ENCODE results near the gene TTC9B. TPM values are rescaled to one million over a fixed set of nuclear protein-coding genes. Genes with fewer than 3 reads are reported as not detected.

TTC9B gene
- total RNA-seq, 1 donor from 2014 or later: not detected

DNA sequence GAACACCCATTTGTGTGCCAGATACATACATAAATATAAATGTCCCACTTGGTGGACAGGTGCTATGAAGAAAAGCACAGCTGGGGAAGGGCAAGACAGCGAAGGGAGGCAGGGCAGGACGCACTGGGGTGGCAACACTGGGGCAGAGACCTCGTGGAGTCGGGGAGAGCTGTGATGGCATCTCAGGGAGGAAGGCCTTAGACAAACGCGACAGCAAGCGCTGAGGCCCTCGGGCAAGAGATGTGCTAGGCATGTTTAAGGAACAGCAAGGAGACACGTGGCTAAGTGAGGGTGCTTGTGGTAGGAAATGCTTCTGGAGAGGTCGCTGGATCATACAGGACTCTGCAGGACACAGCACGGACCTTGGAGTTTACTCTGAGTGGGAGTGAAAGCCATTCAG lies 31.6 kb upstream of the TTC9B start:
- Histone ChIP-seq H3K4me1 (ENCODE audit: control insufficient read depth in 3 of 3, insufficient read depth in 3 of 3, low read length in 3 of 3) (peaks cover 22 to 58% (median 52%) of the 10 kb centered on the region in 3 donors), H3K9me3 (ENCODE audit: control insufficient read depth in 3 of 3, low read length in 3 of 3) (no peaks in the 10 kb centered on the region), H3K27ac (ENCODE audit: low read depth, low read length) (no peak overlapping the region), H3K36me3 (ENCODE audit: control insufficient read depth in 3 of 3, insufficient read depth in 3 of 3, low read length in 3 of 3) (peaks cover 20 to 32% (median 23%) of the 10 kb centered on the region in 3 donors), H3K4me3 (ENCODE audit: low read length in 3 of 3) (no peak overlapping the region), H3K9ac (ENCODE audit: low read depth in 1 of 3, low read length in 3 of 3) (peak overlapping the region in 1 of 3 donors; percentile 11), H3K27me3 (ENCODE audit: control insufficient read depth in 3 of 3, insufficient read depth in 3 of 3, low read length in 3 of 3) (no peaks in the 10 kb centered on the region)

DNA sequence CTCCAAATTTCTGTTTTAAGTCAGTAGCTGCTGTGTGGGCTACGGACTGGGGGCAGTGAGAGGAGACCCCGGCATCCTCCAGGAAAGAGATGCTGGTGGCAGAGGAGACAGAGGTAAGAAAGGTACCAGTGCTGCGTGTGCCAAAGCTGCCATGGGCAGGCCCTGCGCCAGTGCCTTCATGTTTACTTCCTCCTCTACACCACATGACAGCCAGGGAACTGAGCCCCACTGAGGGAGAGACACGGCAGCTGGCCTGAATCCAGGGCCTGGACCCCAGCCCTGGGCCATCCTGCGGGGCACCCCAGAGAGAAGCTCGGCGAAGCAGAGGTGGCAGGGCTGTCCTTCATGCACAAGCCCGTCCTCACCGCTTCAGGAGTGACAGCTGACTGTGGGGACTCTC lies 31.0 kb upstream of the TTC9B start:
- H3K27ac ChIP-seq (ENCODE audit: low read depth, low read length): no peak overlapping the region
- H3K9me3 ChIP-seq (ENCODE audit: control insufficient read depth in 3 of 3, low read length in 3 of 3): no peaks in the 10 kb centered on the region
- H3K36me3 ChIP-seq (ENCODE audit: control insufficient read depth in 3 of 3, insufficient read depth in 3 of 3, low read length in 3 of 3): peaks cover 17 to 29% (median 20%) of the 10 kb centered on the region in 3 donors
- peaks cover 22 to 61% (median 56%) of the 10 kb centered on the region in 3 donors for H3K4me1 ChIP-seq (ENCODE audit: control insufficient read depth in 3 of 3, insufficient read depth in 3 of 3, low read length in 3 of 3)
- peak overlapping the region in 1 of 3 donors; percentile 6 for H3K4me3 ChIP-seq (ENCODE audit: low read length in 3 of 3)
- no peaks in the 10 kb centered on the region for H3K27me3 ChIP-seq (ENCODE audit: control insufficient read depth in 3 of 3, insufficient read depth in 3 of 3, low read length in 3 of 3)
- H3K9ac ChIP-seq (ENCODE audit: low read depth in 1 of 3, low read length in 3 of 3): peak overlapping the region in 1 of 3 donors; percentile 25

DNA sequence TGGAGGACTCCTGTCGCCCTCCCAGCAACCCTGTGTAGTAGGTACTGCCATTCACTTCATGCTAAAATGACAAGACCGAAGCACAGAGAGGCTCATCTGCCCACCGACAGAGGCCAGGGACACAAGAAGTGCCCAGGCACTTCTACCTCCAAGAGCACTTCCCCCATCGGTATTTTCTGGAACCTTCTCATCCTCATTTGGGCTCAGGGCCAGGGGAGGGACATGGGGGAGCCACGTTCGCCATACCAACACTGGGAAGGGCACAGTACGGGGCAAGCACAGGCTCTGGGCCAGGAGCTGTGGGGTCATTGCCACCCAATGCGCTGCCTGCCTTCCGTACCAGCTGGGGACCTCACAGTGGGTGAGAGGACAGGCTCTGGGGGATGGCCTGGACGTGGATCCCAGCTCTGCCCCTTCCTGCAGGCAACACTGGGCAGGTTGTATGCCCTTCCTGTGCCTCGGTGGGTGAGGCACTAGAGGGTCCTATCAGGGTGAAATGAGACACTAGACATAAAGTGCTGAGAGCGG lies 29.6 kb upstream of the TTC9B start:
- Histone ChIP-seq H3K4me3 (ENCODE audit: low read length in 3 of 3) (no peak overlapping the region), H3K9ac (ENCODE audit: low read depth in 1 of 3, low read length in 3 of 3) (peak overlapping the region in 1 of 3 donors; percentile 25), H3K9me3 (ENCODE audit: control insufficient read depth in 3 of 3, low read length in 3 of 3) (no peaks in the 10 kb centered on the region), H3K27me3 (ENCODE audit: control insufficient read depth in 3 of 3, insufficient read depth in 3 of 3, low read length in 3 of 3) (no peaks in the 10 kb centered on the region), H3K36me3 (ENCODE audit: control insufficient read depth in 3 of 3, insufficient read depth in 3 of 3, low read length in 3 of 3) (peaks cover 12 to 22% (median 12%) of the 10 kb centered on the region in 3 donors), H3K27ac (ENCODE audit: low read depth, low read length) (no peak overlapping the region), H3K4me1 (ENCODE audit: control insufficient read depth in 3 of 3, insufficient read depth in 3 of 3, low read length in 3 of 3) (peaks cover 20 to 58% (median 49%) of the 10 kb centered on the region in 3 donors)

DNA sequence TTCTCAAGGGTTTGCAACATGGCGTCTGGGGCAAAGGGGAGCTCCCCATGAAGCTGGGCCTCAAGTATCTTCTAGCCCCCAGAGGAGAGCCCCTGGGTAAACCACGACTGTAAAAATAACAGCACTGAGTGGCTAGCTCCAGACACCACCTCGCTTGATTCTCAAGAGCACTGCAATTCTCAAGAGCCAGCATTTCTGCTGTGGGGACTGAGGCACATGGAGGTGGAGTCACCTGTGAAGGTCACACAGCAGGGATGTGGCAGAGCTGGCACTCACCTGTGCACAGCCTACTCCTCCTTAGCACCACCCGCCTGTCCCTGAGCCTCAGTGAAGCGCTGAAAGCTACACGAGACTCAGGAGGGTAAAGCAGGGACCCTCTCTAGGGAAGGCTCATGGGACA lies 29.0 kb upstream of the TTC9B start:
- Histone ChIP-seq H3K27ac (ENCODE audit: low read depth, low read length) (no peak overlapping the region), H3K27me3 (ENCODE audit: control insufficient read depth in 3 of 3, insufficient read depth in 3 of 3, low read length in 3 of 3) (no peaks in the 10 kb centered on the region), H3K9me3 (ENCODE audit: control insufficient read depth in 3 of 3, low read length in 3 of 3) (no peaks in the 10 kb centered on the region), H3K9ac (ENCODE audit: low read depth in 1 of 3, low read length in 3 of 3) (no peak overlapping the region), H3K4me1 (ENCODE audit: control insufficient read depth in 3 of 3, insufficient read depth in 3 of 3, low read length in 3 of 3) (peaks cover 20 to 56% (median 49%) of the 10 kb centered on the region in 3 donors), H3K36me3 (ENCODE audit: control insufficient read depth in 3 of 3, insufficient read depth in 3 of 3, low read length in 3 of 3) (peaks cover 15 to 23% (median 15%) of the 10 kb centered on the region in 3 donors), H3K4me3 (ENCODE audit: low read length in 3 of 3) (no peak overlapping the region)

DNA sequence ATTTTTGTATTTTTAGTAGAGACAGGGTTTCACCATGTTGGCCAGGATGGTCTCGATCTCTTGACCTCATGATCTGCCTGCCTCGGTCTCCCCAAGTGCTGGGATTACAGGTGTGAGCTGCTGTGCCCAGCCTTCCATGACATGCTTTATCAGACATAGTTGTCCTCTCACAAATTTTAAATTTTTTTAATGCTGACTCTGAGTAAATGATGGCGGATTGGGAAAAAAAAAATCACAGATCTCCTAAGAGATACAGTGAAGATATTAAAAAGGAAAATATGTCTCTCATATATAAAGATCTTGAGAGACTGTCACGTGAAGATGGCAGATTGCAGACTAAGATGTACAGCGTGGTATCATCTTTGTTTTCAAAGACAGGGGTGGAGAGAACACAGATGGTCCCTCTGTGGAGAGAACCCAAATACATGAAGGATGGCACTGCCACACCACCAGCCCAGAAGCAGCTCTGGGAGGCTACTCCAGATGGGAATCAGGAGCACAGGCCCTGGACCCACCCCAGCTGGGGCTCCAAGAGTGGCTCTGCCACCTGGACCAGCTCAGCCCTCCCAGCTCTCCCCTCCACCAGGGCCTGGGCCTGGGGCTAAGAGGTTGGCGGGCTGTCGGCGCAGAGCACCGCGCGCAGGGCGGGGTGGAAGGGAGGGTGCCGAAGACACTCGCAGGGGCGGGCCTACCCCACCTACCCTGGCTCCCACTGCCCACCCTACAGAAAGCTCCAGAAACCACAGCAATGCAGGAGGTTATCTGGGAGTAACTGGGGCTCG lies 28.3 kb upstream of the TTC9B start:
- Histone ChIP-seq H3K4me1 (ENCODE audit: control insufficient read depth in 3 of 3, insufficient read depth in 3 of 3, low read length in 3 of 3) (peaks cover 27 to 55% (median 49%) of the 10 kb centered on the region in 3 donors), H3K36me3 (ENCODE audit: control insufficient read depth in 3 of 3, insufficient read depth in 3 of 3, low read length in 3 of 3) (peaks cover 16 to 22% (median 18%) of the 10 kb centered on the region in 3 donors), H3K27ac (ENCODE audit: low read depth, low read length) (no peak overlapping the region), H3K9ac (ENCODE audit: low read depth in 1 of 3, low read length in 3 of 3) (no peak overlapping the region), H3K9me3 (ENCODE audit: control insufficient read depth in 3 of 3, low read length in 3 of 3) (no peaks in the 10 kb centered on the region), H3K27me3 (ENCODE audit: control insufficient read depth in 3 of 3, insufficient read depth in 3 of 3, low read length in 3 of 3) (no peaks in the 10 kb centered on the region), H3K4me3 (ENCODE audit: low read length in 3 of 3) (no peak overlapping the region)

DNA sequence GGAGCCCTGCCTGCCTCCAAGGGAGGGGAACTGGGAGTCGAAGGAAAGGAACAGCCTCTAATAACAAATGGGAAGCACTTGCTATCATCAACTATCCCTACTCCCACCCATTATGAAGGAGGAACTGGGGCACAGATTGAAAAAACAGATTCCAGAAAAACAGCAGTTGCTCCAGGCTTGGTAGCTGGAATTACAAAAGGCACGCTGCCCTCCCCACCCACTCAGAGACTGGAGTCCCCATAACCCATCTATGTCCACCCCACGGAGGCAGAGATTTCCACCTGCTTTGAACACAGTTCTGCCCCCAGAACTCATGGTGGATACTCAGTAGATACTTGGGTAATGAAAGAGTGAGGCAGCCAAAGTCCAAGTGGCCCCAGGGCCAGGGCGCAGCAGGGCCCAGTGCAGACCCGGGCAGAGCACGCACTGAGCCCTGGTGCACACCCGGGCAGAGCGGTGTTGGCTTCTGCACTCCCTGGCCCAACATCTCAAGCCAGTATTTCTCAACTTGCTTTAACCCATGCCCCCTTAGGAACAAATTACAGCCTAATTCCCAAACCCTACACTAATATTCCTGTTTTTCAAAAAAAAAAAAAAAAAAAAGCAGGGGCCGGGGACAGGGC lies 27.4 kb upstream of the TTC9B start:
- peaks cover 27 to 55% (median 51%) of the 10 kb centered on the region in 3 donors for H3K4me1 ChIP-seq (ENCODE audit: control insufficient read depth in 3 of 3, insufficient read depth in 3 of 3, low read length in 3 of 3)
- peaks cover 16 to 25% (median 23%) of the 10 kb centered on the region in 3 donors for H3K36me3 ChIP-seq (ENCODE audit: control insufficient read depth in 3 of 3, insufficient read depth in 3 of 3, low read length in 3 of 3)
- H3K27me3 ChIP-seq (ENCODE audit: control insufficient read depth in 3 of 3, insufficient read depth in 3 of 3, low read length in 3 of 3): no peaks in the 10 kb centered on the region
- H3K9ac ChIP-seq (ENCODE audit: low read depth in 1 of 3, low read length in 3 of 3): peak overlapping the region in 1 of 3 donors; percentile 25
- H3K9me3 ChIP-seq (ENCODE audit: control insufficient read depth in 3 of 3, low read length in 3 of 3): no peaks in the 10 kb centered on the region
- H3K4me3 ChIP-seq (ENCODE audit: low read length in 3 of 3): no peak overlapping the region
- no peak overlapping the region for H3K27ac ChIP-seq (ENCODE audit: low read depth, low read length)

DNA sequence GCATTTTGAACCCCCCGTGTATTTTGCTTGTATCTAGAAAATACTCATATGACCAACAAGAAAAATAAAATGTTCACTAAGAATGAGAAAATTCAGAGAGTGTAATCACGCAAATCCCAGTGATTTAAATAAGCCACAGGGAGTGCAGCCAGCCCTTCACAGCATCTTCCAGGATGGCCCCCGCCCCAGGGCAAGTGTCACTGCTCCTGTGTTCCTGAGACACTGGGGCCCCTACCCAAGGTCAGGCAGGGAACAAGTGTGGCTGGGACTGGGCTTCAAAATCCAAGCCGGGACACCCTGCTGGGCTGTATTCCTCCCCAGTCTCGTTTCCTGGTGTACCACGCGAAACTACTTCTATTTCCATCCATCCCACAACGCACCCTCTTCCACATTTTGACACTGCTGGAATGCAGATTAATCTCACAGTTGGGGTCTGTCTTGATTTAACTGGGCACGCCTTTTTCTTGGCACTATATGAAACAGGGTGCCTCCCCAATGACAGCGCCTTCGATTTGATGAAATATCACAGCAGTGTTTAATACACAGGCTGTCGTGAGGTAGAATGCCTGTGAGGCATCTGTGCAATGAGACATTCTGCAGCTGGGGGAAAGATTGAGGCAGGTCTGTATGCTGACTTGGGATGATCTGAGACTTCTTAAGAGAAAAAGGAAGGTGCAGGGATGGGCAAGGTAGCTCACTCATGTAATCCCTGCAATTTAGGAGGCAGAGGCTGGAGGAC lies 26.6 kb upstream of the TTC9B start:
- Histone ChIP-seq H3K27me3 (ENCODE audit: control insufficient read depth in 3 of 3, insufficient read depth in 3 of 3, low read length in 3 of 3) (no peaks in the 10 kb centered on the region), H3K4me1 (ENCODE audit: control insufficient read depth in 3 of 3, insufficient read depth in 3 of 3, low read length in 3 of 3) (peaks cover 27 to 52% (median 48%) of the 10 kb centered on the region in 3 donors), H3K9ac (ENCODE audit: low read depth in 1 of 3, low read length in 3 of 3) (no peak overlapping the region), H3K9me3 (ENCODE audit: control insufficient read depth in 3 of 3, low read length in 3 of 3) (no peaks in the 10 kb centered on the region), H3K36me3 (ENCODE audit: control insufficient read depth in 3 of 3, insufficient read depth in 3 of 3, low read length in 3 of 3) (peaks cover 22 to 33% (median 28%) of the 10 kb centered on the region in 3 donors), H3K4me3 (ENCODE audit: low read length in 3 of 3) (no peak overlapping the region), H3K27ac (ENCODE audit: low read depth, low read length) (no peak overlapping the region)

DNA sequence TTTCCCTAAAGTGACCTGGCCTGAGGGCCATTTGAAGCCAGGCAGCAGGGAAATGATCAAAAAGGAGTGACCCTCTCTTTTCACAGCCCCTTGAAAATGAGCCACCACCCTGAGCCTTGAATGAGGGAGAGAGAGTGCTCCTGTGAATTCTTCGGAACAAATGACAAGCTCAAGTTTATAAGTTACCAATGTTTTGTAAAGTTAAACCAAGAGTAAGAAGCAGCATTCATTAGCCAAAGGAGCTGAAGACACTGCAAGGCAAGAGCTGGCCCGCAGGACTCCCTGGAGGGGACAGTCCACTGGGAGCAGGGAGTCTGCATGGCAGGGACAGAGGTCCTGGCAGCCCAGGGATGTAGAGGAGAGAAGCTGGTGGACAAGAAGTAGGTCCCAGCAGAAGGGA lies 25.0 kb upstream of the TTC9B start:
- Histone ChIP-seq H3K4me1 (ENCODE audit: control insufficient read depth in 3 of 3, insufficient read depth in 3 of 3, low read length in 3 of 3) (peaks cover 25 to 40% (median 37%) of the 10 kb centered on the region in 3 donors), H3K9me3 (ENCODE audit: control insufficient read depth in 3 of 3, low read length in 3 of 3) (no peaks in the 10 kb centered on the region), H3K27ac (ENCODE audit: low read depth, low read length) (no peak overlapping the region), H3K9ac (ENCODE audit: low read depth in 1 of 3, low read length in 3 of 3) (no peak overlapping the region), H3K36me3 (ENCODE audit: control insufficient read depth in 3 of 3, insufficient read depth in 3 of 3, low read length in 3 of 3) (peaks cover 34 to 47% (median 40%) of the 10 kb centered on the region in 3 donors), H3K4me3 (ENCODE audit: low read length in 3 of 3) (no peak overlapping the region), H3K27me3 (ENCODE audit: control insufficient read depth in 3 of 3, insufficient read depth in 3 of 3, low read length in 3 of 3) (no peaks in the 10 kb centered on the region)

DNA sequence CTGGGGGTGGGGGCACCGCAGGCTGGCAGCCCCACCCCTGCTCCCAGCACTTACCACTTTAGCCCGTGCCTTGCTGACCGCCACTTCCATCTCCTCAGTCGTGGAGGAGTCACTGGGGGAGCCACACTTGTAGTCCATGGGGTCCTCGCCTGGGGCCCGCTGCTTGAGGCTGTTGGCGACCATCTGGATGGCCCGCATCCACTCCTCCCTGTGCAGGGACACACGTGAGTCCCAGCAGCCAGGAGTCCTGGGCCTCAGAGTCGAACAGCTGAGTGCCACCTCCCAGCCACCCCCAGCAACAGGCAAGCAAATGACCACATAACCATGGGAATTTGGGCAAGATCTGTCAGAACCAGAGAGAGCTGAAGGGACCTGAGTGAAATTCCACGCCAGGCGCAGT lies 24.3 kb upstream of the TTC9B start:
- Histone ChIP-seq H3K4me1 (ENCODE audit: control insufficient read depth in 3 of 3, insufficient read depth in 3 of 3, low read length in 3 of 3) (peaks cover 21 to 33% (median 30%) of the 10 kb centered on the region in 3 donors), H3K9me3 (ENCODE audit: control insufficient read depth in 3 of 3, low read length in 3 of 3) (no peaks in the 10 kb centered on the region), H3K4me3 (ENCODE audit: low read length in 3 of 3) (no peak overlapping the region), H3K36me3 (ENCODE audit: control insufficient read depth in 3 of 3, insufficient read depth in 3 of 3, low read length in 3 of 3) (peaks cover 38 to 51% (median 41%) of the 10 kb centered on the region in 3 donors), H3K27me3 (ENCODE audit: control insufficient read depth in 3 of 3, insufficient read depth in 3 of 3, low read length in 3 of 3) (no peaks in the 10 kb centered on the region), H3K27ac (ENCODE audit: low read depth, low read length) (no peak overlapping the region), H3K9ac (ENCODE audit: low read depth in 1 of 3, low read length in 3 of 3) (no peak overlapping the region)

Data from skeletal muscle tissue (tissue), 4 donors.